SIG-M5 (cell line): ENCODE results near the gene UHRF1.
A peak's percentile ranks its signal among the peaks of the same experiment; 100 is the strongest.
"Not testable (repeated sequence)": the region's sequence is repeated elsewhere in the genome, so short reads cannot be mapped to it uniquely, and the experiment has no call there.

ENCODE experiments used
- DNase-seq: peaks from one replicate; lab custom pipeline; 2025; lab: John Stamatoyannopoulos, UW

UHRF1 gene

GRCh38 chr19:4900879-4901278 lies 8.4 kb upstream of the UHRF1 start:
- not testable (repeated sequence) for DNase-seq

DNA sequence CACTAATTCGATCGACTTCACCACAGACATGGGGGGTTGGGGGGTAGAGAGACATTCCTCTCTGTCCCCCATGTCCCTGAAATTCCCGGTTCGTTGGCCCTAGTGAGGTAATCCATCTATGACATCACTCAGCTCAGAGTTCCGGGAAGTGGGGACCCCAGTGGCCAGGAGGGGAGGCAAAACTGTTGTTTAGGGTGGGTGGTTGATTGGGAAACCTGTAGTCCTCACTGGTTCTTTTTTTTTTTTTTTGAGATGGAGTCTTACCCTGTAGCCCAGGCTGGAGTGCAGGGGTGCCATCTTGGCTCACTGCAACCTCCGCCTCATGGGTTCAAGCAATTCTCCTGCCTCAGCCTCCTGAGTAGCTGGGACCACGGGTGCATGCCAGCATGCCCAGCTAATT lies 6.5 kb upstream of the UHRF1 start, which contains the start of gene ARRDC5:
Gene ARRDC5, minus strand, starts transcription at position 101 of the 400 bp plus-strand sequence. Its CDS starts 71 bp downstream, at position 30.
- no peak for DNase-seq

DNA sequence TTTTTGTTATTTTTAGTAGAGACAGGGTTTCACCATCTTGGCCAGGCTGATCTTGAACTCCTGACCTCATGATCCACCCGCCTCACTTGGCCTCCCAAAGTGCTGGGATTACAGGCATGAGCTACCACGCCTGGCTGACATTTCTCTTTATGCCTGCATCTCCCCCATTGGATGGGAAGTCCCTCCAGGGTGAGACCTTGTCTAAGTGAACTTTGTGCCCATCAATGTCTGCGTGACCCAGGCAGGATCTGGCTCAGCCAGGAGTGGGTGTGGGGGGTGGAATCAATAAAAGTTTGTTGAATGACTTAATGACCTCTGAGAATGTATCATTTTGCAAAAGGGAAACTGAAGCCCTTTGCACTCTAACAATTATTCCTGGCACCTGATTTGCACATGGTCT lies 4.8 kb upstream of the UHRF1 start:
- no peak for DNase-seq

GRCh38 chr19:4906963-4907362 lies 2.3 kb upstream of the UHRF1 start:
- no peak for DNase-seq

GRCh38 chr19:4908360-4908759 lies 941 bp upstream of the UHRF1 start:
- DNase-seq, result no peak

GRCh38 chr19:4908781-4909155 lies 533 bp upstream of the UHRF1 start:
- no peak for DNase-seq

- peak; percentile 57 for DNase-seq
Observed at GRCh38 chr19:4909897-4910593, 744 bp downstream of the UHRF1 start.

- DNase-seq, result no peak
Observed at GRCh38 chr19:4910594-4911281, 1.4 kb downstream of the UHRF1 start.

GRCh38 chr19:4911314-4911713 lies 2.0 kb downstream of the UHRF1 start:
- no peak for DNase-seq

GRCh38 chr19:4911786-4912672 lies 2.7 kb downstream of the UHRF1 start:
- DNase-seq, result no peak

- DNase-seq, result no peak
Observed at GRCh38 chr19:4913996-4914735, 4.9 kb downstream of the UHRF1 start.

DNA sequence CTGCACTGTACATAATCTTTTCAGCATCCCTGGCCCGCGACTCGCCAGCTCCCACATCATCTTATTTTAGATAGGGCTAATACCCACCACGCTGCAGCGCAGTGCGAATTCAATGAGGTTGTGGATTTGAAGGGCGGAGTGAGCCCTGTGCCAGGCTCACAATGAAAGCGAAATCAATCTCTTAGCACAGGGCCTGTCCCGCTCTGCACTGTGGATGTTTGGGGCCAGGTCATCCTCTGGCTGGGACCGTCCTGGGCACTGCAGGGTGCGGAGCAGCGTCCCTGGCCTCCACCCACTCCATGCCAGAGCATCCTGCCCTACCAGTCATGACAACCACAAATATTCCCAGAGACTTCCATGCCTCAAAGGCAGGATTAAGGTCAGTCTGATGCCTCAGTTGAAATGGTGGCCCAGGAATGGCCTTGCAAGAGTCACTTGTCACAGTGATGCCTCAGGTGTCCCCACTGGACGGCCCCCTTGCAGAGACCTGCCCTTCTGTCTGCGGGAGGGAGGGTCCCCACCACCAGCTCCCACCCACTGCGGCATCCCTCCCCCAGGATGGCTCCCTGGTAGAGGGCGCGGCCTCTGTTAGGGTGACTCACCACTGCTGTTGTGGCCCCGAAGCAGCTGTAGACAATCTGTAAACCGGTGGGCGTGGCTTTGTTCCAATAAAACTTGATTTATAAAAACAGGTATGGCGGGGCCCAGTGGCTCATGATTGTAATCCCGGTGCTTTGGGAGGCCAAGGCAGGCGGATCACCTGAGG lies 5.6 kb downstream of the UHRF1 start:
- DNase-seq, result no peak

DNA sequence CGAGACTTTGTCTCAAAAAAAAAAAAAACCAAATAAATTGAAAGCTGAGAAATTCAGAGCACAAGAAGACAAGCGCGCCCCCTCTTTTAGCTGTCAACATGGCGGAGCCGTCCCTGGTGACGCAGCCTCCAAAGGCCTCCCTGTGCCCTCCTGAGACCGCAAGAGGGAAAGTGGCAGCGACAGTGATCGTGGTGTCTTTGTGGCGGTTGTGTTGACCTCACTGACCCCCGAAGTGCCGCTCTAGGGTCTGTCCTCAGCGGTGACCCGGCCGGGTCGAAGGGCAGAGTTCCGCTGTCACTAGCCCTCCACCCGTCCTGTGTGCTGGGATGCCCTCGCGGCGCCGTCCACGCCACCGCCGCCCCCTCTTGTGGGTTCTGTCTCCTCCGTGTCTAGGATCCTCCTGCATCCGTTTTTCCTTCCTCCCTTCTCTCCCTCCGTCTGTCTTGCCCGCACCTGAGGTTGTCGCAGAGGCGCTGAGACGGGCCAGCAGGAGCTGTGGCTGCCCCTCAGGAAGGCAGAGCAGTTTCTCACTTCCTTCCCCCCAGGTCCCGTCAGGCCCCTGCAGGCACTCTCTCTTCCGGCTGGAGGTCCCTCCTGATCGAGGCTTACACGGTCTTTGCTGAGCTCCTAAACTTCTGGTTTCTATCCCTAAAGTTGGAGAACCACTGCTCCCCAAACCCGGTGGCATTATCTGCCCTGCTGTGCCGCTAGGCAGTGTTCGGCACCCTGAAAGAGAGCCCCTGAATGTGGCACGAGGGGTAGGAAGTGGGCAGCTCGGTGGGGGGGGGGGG lies 7.2 kb downstream of the UHRF1 start:
- DNase-seq, result no peak

- no peak for DNase-seq
Observed at GRCh38 chr19:4922530-4923275, 13.4 kb downstream of the UHRF1 start.

GRCh38 chr19:4923276-4923747 lies 14.0 kb downstream of the UHRF1 start:
- DNase-seq, result no peak

DNA sequence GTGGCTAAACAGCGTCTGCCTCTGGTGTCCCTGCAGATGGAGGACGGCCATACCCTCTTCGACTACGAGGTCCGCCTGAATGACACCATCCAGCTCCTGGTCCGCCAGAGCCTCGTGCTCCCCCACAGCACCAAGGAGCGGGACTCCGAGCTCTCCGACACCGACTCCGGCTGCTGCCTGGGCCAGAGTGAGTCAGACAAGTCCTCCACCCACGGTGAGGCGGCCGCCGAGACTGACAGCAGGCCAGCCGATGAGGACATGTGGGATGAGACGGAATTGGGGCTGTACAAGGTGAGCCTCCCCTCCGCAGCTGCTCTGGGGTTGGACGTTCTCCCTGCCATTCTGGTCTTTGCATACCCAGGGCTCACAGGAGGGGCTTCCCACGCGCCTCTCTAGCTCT lies 19.9 kb downstream of the UHRF1 start:
- no peak for DNase-seq

- no peak for DNase-seq
Observed at GRCh38 chr19:4930664-4931063, 21.4 kb downstream of the UHRF1 start.

- no peak for DNase-seq
Observed at GRCh38 chr19:4932711-4933110, 23.4 kb downstream of the UHRF1 start.

DNA sequence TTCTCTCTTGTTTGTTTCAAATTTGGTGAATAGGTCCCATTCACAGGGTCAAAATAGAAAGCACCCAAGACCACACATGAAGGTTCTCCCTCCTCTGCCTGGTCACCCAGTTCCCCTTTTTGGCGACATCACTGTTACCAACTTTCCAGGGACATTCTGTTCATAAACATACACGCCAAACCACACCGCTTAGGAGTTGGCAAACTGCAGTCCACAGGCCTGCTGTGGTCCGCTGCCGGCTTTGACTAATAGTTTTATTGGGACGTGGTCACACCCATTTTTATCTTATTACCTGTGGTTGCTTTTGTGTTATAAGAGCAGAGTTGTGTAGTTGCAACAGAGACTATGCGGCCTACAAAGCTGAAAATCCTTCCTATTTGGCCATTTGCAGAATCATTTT lies 24.2 kb downstream of the UHRF1 start:
- no peak for DNase-seq

DNA sequence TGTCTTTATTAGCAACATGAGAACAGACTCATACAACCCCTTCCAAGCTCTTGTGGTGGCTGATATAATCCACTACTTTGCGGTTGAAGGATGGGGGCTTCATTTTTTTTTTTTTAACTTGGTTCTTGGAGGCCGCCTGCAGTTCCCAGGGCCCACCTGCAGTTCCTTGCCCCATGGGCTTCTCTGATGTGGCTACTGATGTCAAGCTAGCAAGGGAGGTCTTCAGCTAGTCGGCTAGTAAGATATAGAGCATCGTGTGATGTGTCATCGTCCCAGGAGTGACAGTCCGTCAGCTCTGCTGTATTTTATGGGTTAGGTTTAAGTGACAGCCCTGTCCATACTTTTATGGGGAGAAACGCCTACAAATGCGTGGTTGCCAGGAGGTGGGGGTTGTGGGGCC lies 26.1 kb downstream of the UHRF1 start:
- DNase-seq, result no peak
